Endothelial cell of umbilical vein (primary cell): ENCODE data around the gene RAB3B.

Source experiments
- CTCF ChIP-seq, 2 donors: IDR thresholded peaks; 1 replicate in 1 of 2; 2 replicates in 1 of 2; pipeline ENCODE4 v1.5.1; 2011; ENCODE audit warnings: low read length in 2 of 2, mild to moderate bottlenecking in 2 of 2, moderate library complexity in 2 of 2, control low read depth in 1 of 2, inconsistent platforms in 1 of 2, low read depth in 1 of 2; ENCODE audit not compliant: insufficient read depth in 1 of 2; ENCODE audit errors: extremely low read depth in 1 of 2
- EZH2 ChIP-seq: IDR thresholded peaks from 2 replicates; pipeline ENCODE4 v1.6.1; 2012; ENCODE audit warnings: borderline replicate concordance, low read depth, mild to moderate bottlenecking, moderate library complexity, low read length, inconsistent platforms; ENCODE audit not compliant: severe bottlenecking
- FOS ChIP-seq: IDR thresholded peaks from 2 replicates; pipeline ENCODE4 v1.6.1; 2011; ENCODE audit warnings: mild to moderate bottlenecking, low read length, moderate library complexity, borderline replicate concordance; ENCODE audit not compliant: insufficient read depth
- JUN ChIP-seq: IDR thresholded peaks from 2 replicates; pipeline ENCODE4 v1.6.1; 2011; ENCODE audit warnings: borderline replicate concordance, low read depth; ENCODE audit not compliant: insufficient read length, insufficient read depth
- MAX ChIP-seq: IDR thresholded peaks from 2 replicates; pipeline ENCODE4 v1.6.1; 2011; ENCODE audit not compliant: insufficient read depth, insufficient read length
- MYC ChIP-seq: IDR thresholded peaks from one replicate; pipeline ENCODE4 v1.6.1; 2011; ENCODE audit warnings: mild to moderate bottlenecking, low read depth, low read length
- POLR2A ChIP-seq: IDR thresholded peaks from 2 replicates; pipeline ENCODE4 v1.6.1; 2012; ENCODE audit warnings: low read depth, mild to moderate bottlenecking, control low read depth, low read length
- POLR2AphosphoS5 ChIP-seq: IDR thresholded peaks from 2 replicates; pipeline ENCODE4 v1.6.1; 2012; ENCODE audit warnings: low read depth, mild to moderate bottlenecking, control low read depth, low read length, moderate library complexity; ENCODE audit not compliant: insufficient read depth

- TF ChIP-seq CTCF (IDR thresholded peaks at IDR 0.05; ENCODE audit: extremely low read depth in 1 of 2, insufficient read depth in 1 of 2, low read depth in 1 of 2, low read length in 2 of 2) (no peak), JUN (no peak), POLR2A (no peak), POLR2AphosphoS5 (no peak), EZH2 (no peak), FOS (no peak), MAX (no peak), MYC (no peak)
Measured at GRCh38 chr1:51968632-51969031, 21.9 kb downstream of the RAB3B start.
